A549 (cell line): ENCODE measurements around the gene LRRC3. TPM values are rescaled to one million over a fixed set of nuclear protein-coding genes. Genes with fewer than 3 reads are reported as not detected.

Experiments used
- ATAC-seq, 2 experiments: fragments of 200-7000 bp in 1 of 2; fragments of >200 bp in 1 of 2; cut with Nextera tagmentation in 1 of 2; cut with Tn5 transposase in 1 of 2; 3 replicates each; pipeline versions ENCODE4 v1.8.0 to v1.9.1; 2018 to 2020; ENCODE audit warnings: mild to moderate bottlenecking in 1 of 2, moderate library complexity in 1 of 2
- CTCF ChIA-PET: fragments of 300-600 bp; sonication (Branson Sonifier 250); formaldehyde crosslinking; extraction: SDS; loops from one replicate; lab custom pipeline; 2021; ENCODE audit warnings: antibody characterized with exemption, inconsistent platforms; lab: Yijun Ruan, JAX
- POLR2A ChIA-PET: fragments of 350-600 bp; formaldehyde crosslinking; extraction: SDS; loops from one replicate; lab custom pipeline; 2021; ENCODE audit warnings: antibody characterized with exemption, inconsistent platforms; lab: Yijun Ruan, JAX
- DNase-seq, 2 experiments: peaks; one replicate each; pipeline versions ENCODE4 v3.0.0 to v3.0.0-alpha.2; 2011 to 2016; ENCODE audit warnings: low read depth in 1 of 2, low spot score in 1 of 2
- FAIRE-seq: peaks from 2 replicates; lab custom pipeline; 2011; peaks lifted over from hg19 to GRCh38; lab: Jason Lieb, UNC
- H3K27ac ChIP-seq, 2 experiments: fragments of >200 bp; sonication (Bioruptor Twin); formaldehyde crosslinking; 3 replicates each; pipeline ENCODE4 v1.5.1; 2016 to 2017
- H3K4me1 ChIP-seq: fragments of >200 bp; sonication (Bioruptor Twin); formaldehyde crosslinking; 3 replicates; pipeline ENCODE4 v1.6.1; 2016
- H3K4me2 ChIP-seq: fragments of >200 bp; sonication (Bioruptor Twin); formaldehyde crosslinking; 3 replicates; pipeline ENCODE4 v1.6.1; 2016
- H3K4me3 ChIP-seq: fragments of >200 bp; sonication (Bioruptor Twin); formaldehyde crosslinking; 3 replicates; pipeline ENCODE4 v1.5.1; 2016
- H3K9me3 ChIP-seq: fragments of >200 bp; sonication (Bioruptor Twin); formaldehyde crosslinking; 3 replicates; pipeline ENCODE4 v1.6.1; 2016
- CBX2 ChIP-seq: fragments of 200-600 bp; sonication (generic); IDR thresholded peaks from 2 replicates; pipeline ENCODE4 v1.6.1; 2016; ENCODE audit warnings: low read depth, mild to moderate bottlenecking, borderline replicate concordance
- CHD2 ChIP-seq: fragments of 150-350 bp; IDR thresholded peaks from 2 replicates; pipeline ENCODE4 v1.6.1; 2014; ENCODE audit warnings: low read length; ENCODE audit not compliant: partially characterized antibody
- CHD4 ChIP-seq: fragments of 200-600 bp; sonication (generic); IDR thresholded peaks from 2 replicates; pipeline ENCODE4 v1.6.1; 2016; ENCODE audit warnings: antibody characterized with exemption, mild to moderate bottlenecking, borderline replicate concordance
- EHF ChIP-seq: fragments of 250-450 bp; sonication (Bioruptor Pico); IDR thresholded peaks from 2 replicates; pipeline ENCODE4 v1.5.0; 2020; ENCODE audit warnings: mild to moderate bottlenecking
- EHMT2 ChIP-seq: fragments of 200-600 bp; sonication (generic); IDR thresholded peaks from 2 replicates; pipeline ENCODE4 v1.6.1; 2016; ENCODE audit warnings: antibody characterized with exemption, low read depth, mild to moderate bottlenecking, moderate library complexity
- FOSL2 ChIP-seq, 2 experiments: fragments of 450-650 bp in 1 of 2; fragments of >200 bp in 1 of 2; sonication (Bioruptor Twin) in 1 of 2; formaldehyde crosslinking; IDR thresholded peaks; 2 replicates each; pipeline versions ENCODE4 v1.5.0 to v1.6.1; 2016 to 2020; ENCODE audit warnings: mild to moderate bottlenecking in 1 of 2, moderate library complexity in 1 of 2
- HOXA7 ChIP-seq: fragments of 250-450 bp; sonication (Bioruptor Pico); IDR thresholded peaks from 2 replicates; pipeline ENCODE4 v1.5.0; 2020; ENCODE audit warnings: mild to moderate bottlenecking, moderate library complexity
- JUN ChIP-seq, 2 experiments: fragments of >200 bp; sonication (Bioruptor Twin); formaldehyde crosslinking; IDR thresholded peaks; 2 replicates in 1 of 2; 3 replicates in 1 of 2; pipeline ENCODE4 v1.6.1; 2016 to 2017
- JUNB ChIP-seq: fragments of >200 bp; sonication (Bioruptor Twin); formaldehyde crosslinking; IDR thresholded peaks from 2 replicates; pipeline ENCODE4 v1.6.1; 2016
- KDM1A ChIP-seq: fragments of 200-600 bp; sonication (generic); IDR thresholded peaks from 2 replicates; pipeline ENCODE4 v1.6.1; 2016; ENCODE audit warnings: low read depth, mild to moderate bottlenecking
- MAZ ChIP-seq: fragments of 150-350 bp; IDR thresholded peaks from 2 replicates; pipeline ENCODE4 v1.6.1; 2014; ENCODE audit warnings: antibody characterized with exemption, low read depth, low read length, borderline replicate concordance
- POLR2A ChIP-seq: IDR thresholded peaks from 2 replicates; pipeline ENCODE4 v1.6.1; 2012; ENCODE audit warnings: mild to moderate bottlenecking, low read length
- RAD21 ChIP-seq, 2 experiments: fragments of >200 bp in 1 of 2; sonication (Bioruptor Twin) in 1 of 2; formaldehyde crosslinking in 1 of 2; IDR thresholded peaks in 1 of 2; conservative IDR thresholded peaks in 1 of 2; 2 replicates in 1 of 2; 3 replicates in 1 of 2; pipeline ENCODE4 v1.6.1; 2012 to 2018; ENCODE audit warnings: inconsistent platforms in 1 of 2
- RCOR1 ChIP-seq: fragments of 150-350 bp; IDR thresholded peaks from 2 replicates; pipeline ENCODE4 v1.6.1; 2014; ENCODE audit warnings: antibody characterized with exemption, low read length, low read depth
- RNF2 ChIP-seq: fragments of 200-600 bp; sonication (generic); IDR thresholded peaks from 2 replicates; pipeline ENCODE4 v1.6.1; 2016; ENCODE audit warnings: low read depth, mild to moderate bottlenecking, antibody characterized with exemption, moderate library complexity, borderline replicate concordance
- TFCP2L1 ChIP-seq: fragments of 250-450 bp; sonication (Bioruptor Pico); IDR thresholded peaks from 2 replicates; pipeline ENCODE4 v1.5.0; 2021; ENCODE audit warnings: mild to moderate bottlenecking
- TP53 ChIP-seq: fragments of 250-450 bp; sonication (Bioruptor Pico); IDR thresholded peaks from 2 replicates; pipeline ENCODE4 v1.5.0; 2021; ENCODE audit warnings: mild to moderate bottlenecking, moderate library complexity
- ZC3H11A ChIP-seq: fragments of 450-650 bp; IDR thresholded peaks from 2 replicates; pipeline ENCODE4 v1.6.1; 2014; ENCODE audit warnings: antibody characterized with exemption, mild to moderate bottlenecking
- ZFP36 ChIP-seq: fragments of 450-650 bp; IDR thresholded peaks from 2 replicates; pipeline ENCODE4 v1.6.1; 2014; ENCODE audit warnings: borderline replicate concordance; ENCODE audit not compliant: partially characterized antibody
- ZNF302 ChIP-seq: fragments of 250-450 bp; sonication (Bioruptor Pico); IDR thresholded peaks from 2 replicates; pipeline ENCODE4 v1.9.0; 2021; ENCODE audit warnings: inconsistent platforms, mild to moderate bottlenecking, moderate library complexity
- WGBS: methylation state at CpG from one replicate; pipeline ENCODE4 v1.1.6; 2017; ENCODE audit errors: missing lambda C conversion rate; 5-methylcytosine and 5-hydroxymethylcytosine counted together
- polyA plus RNA-seq, 4 experiments: library from polyadenylated mRNA; depleted of rRNA in 3 of 4; stranded (reverse); fragments of >200 nt; fragmentation: RNase III in 1 of 4; extraction: RNeasy Plus Mini Kit Qiagen cat#74134 plus additional on column Dnase treatment in 1 of 4; gene quantifications; 2 replicates in 3 of 4; 3 replicates in 1 of 4; pipeline ENCODE4 v1.2.3, GENCODE V29; 2011 to 2017
- TF ChIP-seq, protein P1 (sequence below): fragments of >200 bp; sonication (Bioruptor Twin); formaldehyde crosslinking; IDR thresholded peaks from 3 replicates; pipeline ENCODE4 v1.6.1; 2016
- TF ChIP-seq, protein P2 (sequence below): fragments of 200-600 bp; sonication (generic); IDR thresholded peaks from 2 replicates; pipeline ENCODE4 v1.6.1; 2016; ENCODE audit warnings: antibody characterized with exemption, mild to moderate bottlenecking, moderate library complexity
- TF ChIP-seq, protein P3 (sequence below): fragments of 450-650 bp; IDR thresholded peaks from 2 replicates; pipeline ENCODE4 v1.6.1; 2014; ENCODE audit warnings: antibody characterized with exemption
- TF ChIP-seq, protein P4 (sequence below): fragments of >200 bp; sonication (Bioruptor Twin); formaldehyde crosslinking; IDR thresholded peaks from 2 replicates; pipeline ENCODE4 v1.6.1; 2016

The LRRC3 gene
- polyA plus RNA-seq, 2 of the 4 experiments (the other 2 are of a cell fraction) = 0.59 to 1.1 TPM

DNA sequence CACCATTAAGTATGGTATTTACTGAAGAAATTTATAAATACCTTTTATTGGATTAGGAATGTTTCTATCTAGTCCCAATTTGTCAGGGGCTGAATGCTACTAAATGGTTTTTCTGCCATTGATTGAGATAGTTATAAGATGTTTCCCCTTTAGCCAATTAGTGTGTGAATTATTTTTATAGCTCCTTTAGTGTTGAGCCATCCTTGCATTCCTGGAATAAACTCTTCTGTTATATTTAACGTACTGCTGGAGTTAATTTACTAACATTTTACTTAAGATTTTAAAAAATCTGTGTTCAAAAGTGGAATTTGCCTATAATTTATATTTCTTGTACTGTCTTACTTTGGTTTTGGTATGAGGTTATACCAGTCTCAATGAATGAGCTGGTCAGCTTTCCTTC lies 25.4 kb upstream of the LRRC3 start:
- FAIRE-seq (no peak), DNase-seq (no peak), ATAC-seq (no peak)
- ChIA-PET CTCF (interaction anchor here (1.1 to 1.4 kb wide), 2 partner anchors 10 to 61 kb away, joined by 3 read pairs; no protein-coding TSS in a partner anchor), POLR2A (no interaction called here)
- 44% methylated on average over 1 of the region's 1 CpG for whole genome bisulfite sequencing
- TF ChIP-seq TFCP2L1 (CRISPR knock-in tag) = no peak
- no peak for TF ChIP-seq KDM1A
- no peak for TF ChIP-seq RAD21 (conservative IDR thresholded peaks at IDR 0.05 in 1 of 2, IDR thresholded peaks at IDR 0.05 in 1 of 2)
- TF ChIP-seq, protein P1, sequence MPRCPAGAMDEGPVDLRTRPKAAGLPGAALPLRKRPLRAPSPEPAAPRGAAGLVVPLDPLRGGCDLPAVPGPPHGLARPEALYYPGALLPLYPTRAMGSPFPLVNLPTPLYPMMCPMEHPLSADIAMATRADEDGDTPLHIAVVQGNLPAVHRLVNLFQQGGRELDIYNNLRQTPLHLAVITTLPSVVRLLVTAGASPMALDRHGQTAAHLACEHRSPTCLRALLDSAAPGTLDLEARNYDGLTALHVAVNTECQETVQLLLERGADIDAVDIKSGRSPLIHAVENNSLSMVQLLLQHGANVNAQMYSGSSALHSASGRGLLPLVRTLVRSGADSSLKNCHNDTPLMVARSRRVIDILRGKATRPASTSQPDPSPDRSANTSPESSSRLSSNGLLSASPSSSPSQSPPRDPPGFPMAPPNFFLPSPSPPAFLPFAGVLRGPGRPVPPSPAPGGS = no peak
- TF ChIP-seq CHD2 = no peak
- no peak for TF ChIP-seq CHD4
- no peak for TF ChIP-seq EHMT2
- no peak for TF ChIP-seq JUN (IDR thresholded peaks at IDR 0.05)
- no peak for TF ChIP-seq ZNF302
- TF ChIP-seq, protein P2, sequence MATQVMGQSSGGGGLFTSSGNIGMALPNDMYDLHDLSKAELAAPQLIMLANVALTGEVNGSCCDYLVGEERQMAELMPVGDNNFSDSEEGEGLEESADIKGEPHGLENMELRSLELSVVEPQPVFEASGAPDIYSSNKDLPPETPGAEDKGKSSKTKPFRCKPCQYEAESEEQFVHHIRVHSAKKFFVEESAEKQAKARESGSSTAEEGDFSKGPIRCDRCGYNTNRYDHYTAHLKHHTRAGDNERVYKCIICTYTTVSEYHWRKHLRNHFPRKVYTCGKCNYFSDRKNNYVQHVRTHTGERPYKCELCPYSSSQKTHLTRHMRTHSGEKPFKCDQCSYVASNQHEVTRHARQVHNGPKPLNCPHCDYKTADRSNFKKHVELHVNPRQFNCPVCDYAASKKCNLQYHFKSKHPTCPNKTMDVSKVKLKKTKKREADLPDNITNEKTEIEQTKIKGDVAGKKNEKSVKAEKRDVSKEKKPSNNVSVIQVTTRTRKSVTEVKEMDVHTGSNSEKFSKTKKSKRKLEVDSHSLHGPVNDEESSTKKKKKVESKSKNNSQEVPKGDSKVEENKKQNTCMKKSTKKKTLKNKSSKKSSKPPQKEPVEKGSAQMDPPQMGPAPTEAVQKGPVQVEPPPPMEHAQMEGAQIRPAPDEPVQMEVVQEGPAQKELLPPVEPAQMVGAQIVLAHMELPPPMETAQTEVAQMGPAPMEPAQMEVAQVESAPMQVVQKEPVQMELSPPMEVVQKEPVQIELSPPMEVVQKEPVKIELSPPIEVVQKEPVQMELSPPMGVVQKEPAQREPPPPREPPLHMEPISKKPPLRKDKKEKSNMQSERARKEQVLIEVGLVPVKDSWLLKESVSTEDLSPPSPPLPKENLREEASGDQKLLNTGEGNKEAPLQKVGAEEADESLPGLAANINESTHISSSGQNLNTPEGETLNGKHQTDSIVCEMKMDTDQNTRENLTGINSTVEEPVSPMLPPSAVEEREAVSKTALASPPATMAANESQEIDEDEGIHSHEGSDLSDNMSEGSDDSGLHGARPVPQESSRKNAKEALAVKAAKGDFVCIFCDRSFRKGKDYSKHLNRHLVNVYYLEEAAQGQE = no peak
- TF ChIP-seq TP53 (CRISPR knock-in tag) = no peak
- TF ChIP-seq HOXA7 (CRISPR knock-in tag) = no peak
- no peak for TF ChIP-seq CBX2
- no peak for TF ChIP-seq POLR2A
- no peak for TF ChIP-seq ZC3H11A
- Histone ChIP-seq H3K27ac (no peak overlapping the region), H3K4me2 (no peak overlapping the region), H3K9me3 (0 out of 3 replicates have a peak, but pooled peaks cover 6% of the 10 kb centered on the region), H3K4me3 (no peak overlapping the region), H3K4me1 (no peaks in the 10 kb centered on the region)

DNA sequence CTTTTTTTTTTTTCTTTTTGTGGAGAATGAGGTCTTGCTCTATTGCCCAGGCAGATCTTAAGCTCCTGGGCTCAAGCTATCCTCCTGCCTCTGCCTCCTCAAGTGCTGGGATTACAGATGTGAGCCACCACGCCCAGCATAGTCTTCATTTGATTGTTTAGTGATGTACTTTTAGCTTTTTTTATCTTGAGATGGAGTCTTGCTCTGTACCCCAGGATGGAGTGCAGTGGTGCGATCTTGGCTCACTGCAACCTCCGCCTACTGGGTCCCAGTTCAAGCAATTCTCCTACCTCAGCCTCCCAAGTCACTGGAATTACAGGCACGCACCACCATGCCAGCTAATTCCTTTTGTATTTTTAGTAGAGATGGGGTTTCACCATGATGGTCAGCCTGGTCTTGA lies 24.0 kb upstream of the LRRC3 start:
- H3K4me3 ChIP-seq = no peak overlapping the region
- FAIRE-seq = no peak
- no peak overlapping the region for H3K27ac ChIP-seq
- POLR2A ChIA-PET = no interaction called here
- 0 out of 3 replicates have a peak, but pooled peaks cover 6% of the 10 kb centered on the region for H3K9me3 ChIP-seq
- no peak for ATAC-seq
- DNase-seq = no peak
- CTCF ChIA-PET = interaction anchor here (1.4 kb wide), 1 partner anchor 9 kb away, joined by 3 read pairs; no protein-coding TSS in a partner anchor
- no peak overlapping the region for H3K4me2 ChIP-seq
- WGBS = 66% methylated on average over 4 of the region's 4 CpGs
- H3K4me1 ChIP-seq = no peaks in the 10 kb centered on the region
- TF ChIP-seq RCOR1 = no peak
- no peak for TF ChIP-seq JUNB
- TF ChIP-seq, protein P2 = no peak
- TF ChIP-seq RNF2 = no peak
- TF ChIP-seq, protein P3, sequence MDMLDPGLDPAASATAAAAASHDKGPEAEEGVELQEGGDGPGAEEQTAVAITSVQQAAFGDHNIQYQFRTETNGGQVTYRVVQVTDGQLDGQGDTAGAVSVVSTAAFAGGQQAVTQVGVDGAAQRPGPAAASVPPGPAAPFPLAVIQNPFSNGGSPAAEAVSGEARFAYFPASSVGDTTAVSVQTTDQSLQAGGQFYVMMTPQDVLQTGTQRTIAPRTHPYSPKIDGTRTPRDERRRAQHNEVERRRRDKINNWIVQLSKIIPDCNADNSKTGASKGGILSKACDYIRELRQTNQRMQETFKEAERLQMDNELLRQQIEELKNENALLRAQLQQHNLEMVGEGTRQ = no peak
- TF ChIP-seq ZNF302 = no peak
- TF ChIP-seq, protein P4, sequence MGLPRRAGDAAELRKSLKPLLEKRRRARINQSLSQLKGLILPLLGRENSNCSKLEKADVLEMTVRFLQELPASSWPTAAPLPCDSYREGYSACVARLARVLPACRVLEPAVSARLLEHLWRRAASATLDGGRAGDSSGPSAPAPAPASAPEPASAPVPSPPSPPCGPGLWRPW = no peak
- TF ChIP-seq TP53 (CRISPR knock-in tag) = no peak
- TF ChIP-seq TFCP2L1 (CRISPR knock-in tag) = no peak
- TF ChIP-seq EHF = no peak
- TF ChIP-seq ZFP36 = no peak
- no peak for TF ChIP-seq POLR2A
- no peak for TF ChIP-seq MAZ
- no peak for TF ChIP-seq RAD21 (conservative IDR thresholded peaks at IDR 0.05 in 1 of 2, IDR thresholded peaks at IDR 0.05 in 1 of 2)
- TF ChIP-seq FOSL2 (IDR thresholded peaks at IDR 0.05) = no peak
- TF ChIP-seq FOSL2 (CRISPR knock-in tag; IDR thresholded peaks at IDR 0.05) = no peak
